Calu3 (cell line): ENCODE measurements around the gene GIT1. TPM values are rescaled to one million over a fixed set of nuclear protein-coding genes. Genes with fewer than 3 reads are reported as not detected.
A peak's percentile ranks its signal among the peaks of the same experiment; 100 is the strongest.

Experiments
- BruUV-seq: library from RNA; stranded (reverse); fragments of 400-500 nt; replicated peaks from 2 replicates; lab custom pipeline; 2021; lab: Mats Ljungman, UMichigan
- CTCF ChIA-PET: fragments of 300-600 bp; sonication (Branson Sonifier 250); formaldehyde crosslinking; loops from one replicate; lab custom pipeline; 2022; ENCODE audit warnings: antibody characterized with exemption; lab: Charles Lee
- DNase-seq: peaks from one replicate; pipeline ENCODE4 v3.0.0; 2022
- H3K27ac Mint-ChIP-seq: one replicate; pipeline ENCODE4 v1.8.0; 2022; ENCODE audit warnings: mixed read lengths; ENCODE audit not compliant: unreplicated experiment
- H3K27me3 Mint-ChIP-seq: one replicate; pipeline ENCODE4 v1.8.0; 2022; ENCODE audit warnings: mixed read lengths; ENCODE audit not compliant: unreplicated experiment
- H3K36me3 Mint-ChIP-seq: one replicate; pipeline ENCODE4 v1.8.0; 2022; ENCODE audit warnings: mild to moderate bottlenecking, moderate library complexity, mixed read lengths; ENCODE audit not compliant: insufficient read depth, unreplicated experiment
- H3K4me1 Mint-ChIP-seq: one replicate; pipeline ENCODE4 v1.8.0; 2022; ENCODE audit warnings: mild to moderate bottlenecking, low read depth, mixed read lengths; ENCODE audit not compliant: unreplicated experiment
- H3K4me3 Mint-ChIP-seq: one replicate; pipeline ENCODE4 v1.8.0; 2022; ENCODE audit warnings: mild to moderate bottlenecking, low read depth, moderate library complexity, mixed read lengths; ENCODE audit not compliant: unreplicated experiment
- H3K9me3 Mint-ChIP-seq: one replicate; pipeline ENCODE4 v1.8.0; 2022; ENCODE audit warnings: low read depth, mixed read lengths; ENCODE audit not compliant: unreplicated experiment
- intact Hi-C: fragments of 100-400 bp; cut with micrococcal nuclease; formaldehyde crosslinking; loops from one replicate; pipeline ENCODE4 v1.10.0; 2022; ENCODE audit not compliant: unreplicated experiment
- total RNA-seq: library from RNA; stranded (reverse); gene quantifications from 2 replicates; pipeline ENCODE4 v1.2.3, GENCODE V29; 2022
- TF ChIP-seq, protein P1 (sequence below): fragments of 200-600 bp; IDR thresholded peaks from one replicate; pipeline ENCODE4 v1.8.0; 2022; ENCODE audit warnings: antibody characterized with exemption; ENCODE audit not compliant: unreplicated experiment

The GIT1 gene
- total RNA-seq, 1 experiment from 2014 or later, result 47.7 TPM

DNA sequence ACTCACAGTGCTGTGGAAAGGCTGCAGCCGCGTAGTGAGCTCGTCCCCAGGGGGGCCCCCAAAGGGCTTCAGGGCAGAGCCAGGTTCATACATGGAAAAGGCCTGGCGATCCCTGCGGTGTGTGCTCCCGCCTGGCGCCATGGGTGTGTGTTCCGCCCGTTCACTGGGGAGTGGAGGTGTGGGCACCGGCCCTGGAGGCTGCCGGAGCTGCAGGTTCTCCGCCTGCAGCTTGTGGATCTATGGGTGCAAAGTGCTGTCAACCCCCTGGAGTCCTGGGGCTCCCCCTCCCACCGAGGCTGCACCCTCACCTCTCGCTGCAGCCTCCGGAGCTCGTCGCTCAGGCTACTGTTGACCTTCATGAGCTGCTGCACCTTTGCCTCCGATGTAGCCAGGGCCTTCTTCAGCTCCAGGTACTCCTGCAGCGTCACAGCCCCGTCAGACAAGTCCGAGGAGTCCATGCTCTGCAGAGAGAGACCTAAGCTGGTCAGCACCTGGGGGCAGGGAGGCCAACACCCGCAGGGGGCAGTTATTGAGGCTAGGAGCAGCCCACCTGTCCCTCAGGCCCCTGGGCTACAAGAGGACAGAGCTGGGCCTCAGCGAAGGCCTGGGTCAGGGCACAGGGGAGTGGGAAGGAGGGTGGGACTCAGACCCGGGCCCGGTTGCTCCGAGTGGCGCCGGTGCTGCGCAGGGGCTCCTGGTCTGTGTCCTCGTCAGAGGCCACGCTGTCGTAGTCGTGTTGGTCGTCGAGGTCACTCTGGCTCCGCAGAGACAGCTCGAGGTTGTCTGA, 13.0 kb downstream of the GIT1 start:
- DNase-seq, result no peak
- no peaks in the 10 kb centered on the region for H3K9me3 Mint-ChIP-seq
- H3K36me3 Mint-ChIP-seq, result peaks cover 35% of the 10 kb centered on the region
- H3K27me3 Mint-ChIP-seq, result no peaks in the 10 kb centered on the region
- intact Hi-C loops, result no loop called here
- peaks cover 9% of the 10 kb centered on the region for H3K4me1 Mint-ChIP-seq
- TF ChIP-seq, protein P1, sequence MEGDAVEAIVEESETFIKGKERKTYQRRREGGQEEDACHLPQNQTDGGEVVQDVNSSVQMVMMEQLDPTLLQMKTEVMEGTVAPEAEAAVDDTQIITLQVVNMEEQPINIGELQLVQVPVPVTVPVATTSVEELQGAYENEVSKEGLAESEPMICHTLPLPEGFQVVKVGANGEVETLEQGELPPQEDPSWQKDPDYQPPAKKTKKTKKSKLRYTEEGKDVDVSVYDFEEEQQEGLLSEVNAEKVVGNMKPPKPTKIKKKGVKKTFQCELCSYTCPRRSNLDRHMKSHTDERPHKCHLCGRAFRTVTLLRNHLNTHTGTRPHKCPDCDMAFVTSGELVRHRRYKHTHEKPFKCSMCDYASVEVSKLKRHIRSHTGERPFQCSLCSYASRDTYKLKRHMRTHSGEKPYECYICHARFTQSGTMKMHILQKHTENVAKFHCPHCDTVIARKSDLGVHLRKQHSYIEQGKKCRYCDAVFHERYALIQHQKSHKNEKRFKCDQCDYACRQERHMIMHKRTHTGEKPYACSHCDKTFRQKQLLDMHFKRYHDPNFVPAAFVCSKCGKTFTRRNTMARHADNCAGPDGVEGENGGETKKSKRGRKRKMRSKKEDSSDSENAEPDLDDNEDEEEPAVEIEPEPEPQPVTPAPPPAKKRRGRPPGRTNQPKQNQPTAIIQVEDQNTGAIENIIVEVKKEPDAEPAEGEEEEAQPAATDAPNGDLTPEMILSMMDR, result no peak
- BruUV-seq, result TSS peak; percentile 14
- CTCF ChIA-PET, result no interaction called here
- H3K4me3 Mint-ChIP-seq, result no peak overlapping the region
- no peak overlapping the region for H3K27ac Mint-ChIP-seq

DNA sequence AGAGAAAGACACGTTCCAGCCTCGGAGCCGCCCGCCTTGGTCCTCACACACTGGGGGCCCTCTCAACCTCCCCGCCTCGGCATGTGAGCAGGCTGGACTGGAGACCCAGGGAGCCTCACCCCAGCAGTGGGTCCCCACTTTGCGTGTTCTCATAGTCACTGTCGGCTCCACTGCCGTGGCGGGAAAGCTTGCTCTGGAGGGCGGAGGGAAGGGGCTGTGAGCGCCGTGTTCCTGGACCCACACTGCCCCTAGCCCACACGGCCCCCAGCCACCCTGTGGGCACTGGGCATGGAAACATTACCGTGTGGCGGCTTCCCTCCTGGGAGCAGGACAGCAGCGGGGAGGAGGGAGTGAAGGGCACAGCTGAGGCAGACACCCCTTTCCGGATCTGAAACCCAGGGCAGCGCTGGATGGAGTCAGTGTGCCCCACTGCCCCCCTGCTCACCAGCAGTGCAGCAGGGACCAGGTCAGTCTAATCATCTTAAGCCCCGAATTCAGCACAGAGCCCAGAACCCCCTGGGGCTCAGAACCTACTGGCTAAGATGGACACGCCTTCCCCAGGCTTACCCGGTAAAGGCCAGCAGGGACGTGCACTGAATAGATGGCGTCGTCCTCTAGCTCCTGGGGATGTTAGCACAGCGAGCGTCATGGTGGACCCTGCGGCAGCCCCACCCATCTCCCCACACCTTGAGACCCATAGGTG, 13.8 kb downstream of the GIT1 start:
- H3K4me3 Mint-ChIP-seq, result no peak overlapping the region
- TF ChIP-seq, protein P1, result no peak
- no peak for DNase-seq
- H3K36me3 Mint-ChIP-seq, result peaks cover 32% of the 10 kb centered on the region
- intact Hi-C loops, result no loop called here
- no peaks in the 10 kb centered on the region for H3K9me3 Mint-ChIP-seq
- peaks cover 8% of the 10 kb centered on the region for H3K4me1 Mint-ChIP-seq
- CTCF ChIA-PET, result interaction anchor here (0.8 kb wide), 1 partner anchor 10 kb away, joined by 3 read pairs; no protein-coding TSS in a partner anchor
- H3K27me3 Mint-ChIP-seq, result no peaks in the 10 kb centered on the region
- no peak overlapping the region for H3K27ac Mint-ChIP-seq
- BruUV-seq, result no TSS peak

DNA sequence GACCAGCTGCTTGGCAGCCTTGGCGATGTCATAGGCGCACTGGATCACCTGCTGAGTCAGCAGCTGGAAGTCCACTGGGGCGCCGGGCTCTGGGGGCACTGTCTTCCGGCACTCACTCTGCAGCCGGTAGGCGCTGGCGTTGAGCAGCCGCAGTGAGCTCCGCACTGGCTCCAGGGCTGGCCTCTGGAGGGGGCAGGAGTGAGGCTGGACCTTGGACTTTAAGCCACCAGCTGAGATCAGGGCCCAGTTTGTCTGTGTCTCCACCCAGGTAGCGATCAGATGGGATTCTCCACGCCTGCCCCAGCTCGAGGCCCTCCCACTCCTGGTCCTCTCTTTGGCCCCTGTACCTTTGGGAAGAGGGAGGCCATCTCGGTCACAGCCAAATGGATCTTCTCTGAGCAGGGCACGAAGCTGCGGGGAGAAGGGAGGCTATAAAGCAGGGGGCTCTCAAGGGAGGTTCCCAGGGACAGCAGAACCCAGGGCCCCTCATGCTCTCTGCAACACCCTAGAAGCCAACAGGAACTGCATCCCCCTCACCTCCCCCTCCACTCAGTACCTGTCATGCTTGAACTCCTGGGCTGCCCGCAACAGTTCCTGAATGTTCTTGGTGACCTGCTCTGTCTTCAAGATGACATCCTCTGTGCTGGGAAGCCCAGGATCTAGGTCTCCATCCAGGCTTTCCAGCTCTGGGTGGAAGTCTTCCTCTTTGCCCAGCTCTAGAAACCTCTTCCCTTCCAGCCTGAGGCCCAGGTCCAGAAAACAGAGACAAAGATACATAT, 14.5 kb downstream of the GIT1 start:
- Mint-ChIP-seq H3K4me3 (no peak overlapping the region), H3K36me3 (peaks cover 25% of the 10 kb centered on the region), H3K9me3 (no peaks in the 10 kb centered on the region), H3K27ac (no peak overlapping the region), H3K4me1 (peaks cover under 1% of the 10 kb centered on the region), H3K27me3 (no peaks in the 10 kb centered on the region)
- CTCF ChIA-PET, result interaction anchor here (0.8 kb wide), 1 partner anchor 9 kb away, joined by 3 read pairs; no protein-coding TSS in a partner anchor
- no peak for DNase-seq
- no TSS peak for BruUV-seq
- intact Hi-C loops, result no loop called here
- TF ChIP-seq, protein P1, result no peak
